Measurements from ENCODE around the gene TEAD4. TPM values are rescaled to one million over a fixed set of nuclear protein-coding genes. Genes with fewer than 3 reads are reported as not detected.
"Not testable (repeated sequence)": the region's sequence is repeated elsewhere in the genome, so short reads cannot be mapped to it uniquely, and the experiment has no call there.

TEAD4 gene
- polyA plus RNA-seq, 12 donors: 39.9 to 122 (median 83.1) TPM; not detected in 1

- DNase-seq: no peak
Observed at GRCh38 chr12:3045989-3046388, 86.8 kb downstream of the TEAD4 start.

GRCh38 chr12:3046441-3047200, 87.4 kb downstream of the TEAD4 start:
- no peak for DNase-seq

- DNase-seq: no peak
Observed at GRCh38 chr12:3047961-3048360, 88.8 kb downstream of the TEAD4 start.

- DNase-seq: no peak
Observed at GRCh38 chr12:3048540-3048939, 89.3 kb downstream of the TEAD4 start.

GRCh38 chr12:3049176-3049575, 90.0 kb downstream of the TEAD4 start:
- no peak for DNase-seq

- DNase-seq: no peak
Observed at GRCh38 chr12:3049611-3050249, 90.5 kb downstream of the TEAD4 start.

GRCh38 chr12:3054374-3054773, 95.2 kb downstream of the TEAD4 start:
- DNase-seq: no peak

GRCh38 chr12:3055026-3055703, 96.0 kb downstream of the TEAD4 start:
- no peak for DNase-seq

GRCh38 chr12:3055704-3056467, 96.7 kb downstream of the TEAD4 start:
- no peak for DNase-seq

- DNase-seq: no peak
Observed at GRCh38 chr12:3061059-3061458, 101.9 kb downstream of the TEAD4 start.

GRCh38 chr12:3061501-3062215, 102.5 kb downstream of the TEAD4 start:
- DNase-seq: no peak

- DNase-seq: no peak
Observed at GRCh38 chr12:3065300-3065699, 106.1 kb downstream of the TEAD4 start.

GRCh38 chr12:3065846-3066245, 106.6 kb downstream of the TEAD4 start:
- not testable (repeated sequence) for DNase-seq

- no peak for DNase-seq
Observed at GRCh38 chr12:3069714-3070113, 110.5 kb downstream of the TEAD4 start.

GRCh38 chr12:3071107-3071506, 111.9 kb downstream of the TEAD4 start:
- DNase-seq: no peak

- DNase-seq: no peak
Observed at GRCh38 chr12:3071710-3072109, 112.5 kb downstream of the TEAD4 start.

GRCh38 chr12:3073438-3074250, 114.4 kb downstream of the TEAD4 start:
- peak; percentile 92 for DNase-seq

GRCh38 chr12:3075315-3075714, 116.1 kb downstream of the TEAD4 start:
- no peak for DNase-seq

GRCh38 chr12:3076730-3077571, 117.8 kb downstream of the TEAD4 start, which contains the start of gene TSPAN9:
TSPAN9 (plus strand) TSS chr12:3077379; CDS start chr12:3201194, 123,815 bp downstream.
- no peak for DNase-seq
